GM12892 (cell line): ENCODE data around the gene CORO2A.

Experiments used
- POLR2A ChIP-seq: IDR thresholded peaks from 2 replicates; pipeline ENCODE4 v1.6.1; 2011; ENCODE audit warnings: low read depth, low read length, control low read depth
- POLR2AphosphoS5 ChIP-seq: IDR thresholded peaks from 2 replicates; pipeline ENCODE4 v1.6.1; 2011; ENCODE audit warnings: low read depth, low read length, control low read depth
- TAF1 ChIP-seq: IDR thresholded peaks from 2 replicates; pipeline ENCODE4 v1.6.1; 2011; ENCODE audit warnings: low read depth, mild to moderate bottlenecking, control low read depth, low read length, borderline replicate concordance

GRCh38 chr9:98092613-98092931 lies 99.9 kb downstream of the CORO2A start:
- TF ChIP-seq POLR2A (no peak), POLR2AphosphoS5 (no peak), TAF1 (no peak)
